ENCODE data around the gene PLXNC1. TPM values are rescaled to one million over a fixed set of nuclear protein-coding genes. Genes with fewer than 3 reads are reported as not detected.

PLXNC1 gene
- total and polyA plus RNA-seq, 2 of the 8 experiments (the other 6 are each of a cell fraction or from before 2014, with no cell fraction given): 0.83 to 2.0 TPM

DNA sequence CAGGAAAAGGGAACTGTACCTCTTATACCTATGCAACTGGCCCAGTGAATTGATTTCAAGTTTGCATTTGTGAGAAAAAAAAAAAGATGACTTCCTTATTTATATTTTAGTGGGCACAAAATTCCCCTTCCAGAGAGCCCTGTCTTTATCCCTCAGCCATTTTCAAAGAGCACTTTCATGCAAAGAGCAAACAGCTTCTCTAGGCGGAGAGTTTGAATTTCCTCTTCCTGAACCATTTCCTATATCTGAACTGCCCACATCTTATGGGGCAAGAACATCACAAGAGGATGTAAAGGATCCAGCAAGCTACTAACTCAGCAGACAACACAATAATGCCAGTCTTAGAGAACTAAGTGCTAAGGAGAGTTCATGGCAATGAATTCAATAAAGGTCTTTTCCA, 22.3 kb upstream of the PLXNC1 start (continued):
- no peak for TF ChIP-seq CHD7 (IDR thresholded peaks at IDR 0.05; ENCODE audit: insufficient replicate concordance, low read length)
- TF ChIP-seq GTF2F1 (IDR thresholded peaks at IDR 0.05; ENCODE audit: borderline replicate concordance, low read depth, low read length): no peak
- no peak for TF ChIP-seq HDAC6 (IDR thresholded peaks at IDR 0.05; ENCODE audit: low read depth, low read length)
- no peak for TF ChIP-seq EP300 (IDR thresholded peaks at IDR 0.05; ENCODE audit: borderline replicate concordance in 1 of 2, low read depth in 2 of 2, low read length in 2 of 2)
- TF ChIP-seq POLR2A (IDR thresholded peaks at IDR 0.05; ENCODE audit: control extremely low read depth in 1 of 2, low read depth in 2 of 2, low read length in 2 of 2): no peak
- TF ChIP-seq SIN3A (conservative IDR thresholded peaks at IDR 0.05 in 1 of 2, IDR thresholded peaks at IDR 0.05 in 1 of 2; ENCODE audit: low read depth in 1 of 2, low read length in 2 of 2): no peak
- TF ChIP-seq KDM1A (IDR thresholded peaks at IDR 0.05; ENCODE audit: borderline replicate concordance, low read length): no peak
- TF ChIP-seq POU5F1 (IDR thresholded peaks at IDR 0.05; ENCODE audit: low read depth, low read length): no peak
- no peak for TF ChIP-seq PHF8 (conservative IDR thresholded peaks at IDR 0.05; ENCODE audit: low read depth, low read length)
- TF ChIP-seq BCL11A (IDR thresholded peaks at IDR 0.05; ENCODE audit: low read depth in 2 of 2, low read length in 2 of 2): no peak
- no peak for TF ChIP-seq NRF1 (IDR thresholded peaks at IDR 0.05; ENCODE audit: low read depth, low read length)
- TF ChIP-seq SUZ12 (IDR thresholded peaks at IDR 0.05; ENCODE audit: low read length): no peak
